ENCODE results near the gene ILKAP.
A peak's percentile ranks its signal among the peaks of the same experiment; 100 is the strongest.

Gene ILKAP

DNA sequence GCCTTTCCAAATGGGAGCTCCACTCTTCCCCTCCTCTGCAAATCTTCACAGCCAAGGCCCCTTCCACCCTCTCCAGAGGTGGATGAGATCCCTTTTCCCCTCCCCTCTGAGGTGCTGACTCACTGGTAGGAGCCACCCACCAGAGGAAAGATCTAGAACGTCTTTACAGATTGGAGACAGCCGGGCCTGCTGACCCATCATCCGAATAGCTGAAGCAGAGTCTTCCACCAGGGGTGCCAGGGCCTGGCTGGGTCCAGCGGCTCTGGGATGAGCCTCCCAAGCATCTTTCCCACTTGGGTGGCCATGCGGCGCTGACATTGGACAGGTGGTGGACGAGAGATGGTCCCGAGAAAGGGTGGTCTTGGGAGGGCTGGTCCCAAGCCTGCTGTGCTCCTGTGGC, 35.7 kb downstream of the ILKAP start:
- in situ Hi-C loops (cut with HindIII; ENCODE audit: low sequenced_read_pairs): no loop called here
- TF ChIP-seq, protein P1, sequence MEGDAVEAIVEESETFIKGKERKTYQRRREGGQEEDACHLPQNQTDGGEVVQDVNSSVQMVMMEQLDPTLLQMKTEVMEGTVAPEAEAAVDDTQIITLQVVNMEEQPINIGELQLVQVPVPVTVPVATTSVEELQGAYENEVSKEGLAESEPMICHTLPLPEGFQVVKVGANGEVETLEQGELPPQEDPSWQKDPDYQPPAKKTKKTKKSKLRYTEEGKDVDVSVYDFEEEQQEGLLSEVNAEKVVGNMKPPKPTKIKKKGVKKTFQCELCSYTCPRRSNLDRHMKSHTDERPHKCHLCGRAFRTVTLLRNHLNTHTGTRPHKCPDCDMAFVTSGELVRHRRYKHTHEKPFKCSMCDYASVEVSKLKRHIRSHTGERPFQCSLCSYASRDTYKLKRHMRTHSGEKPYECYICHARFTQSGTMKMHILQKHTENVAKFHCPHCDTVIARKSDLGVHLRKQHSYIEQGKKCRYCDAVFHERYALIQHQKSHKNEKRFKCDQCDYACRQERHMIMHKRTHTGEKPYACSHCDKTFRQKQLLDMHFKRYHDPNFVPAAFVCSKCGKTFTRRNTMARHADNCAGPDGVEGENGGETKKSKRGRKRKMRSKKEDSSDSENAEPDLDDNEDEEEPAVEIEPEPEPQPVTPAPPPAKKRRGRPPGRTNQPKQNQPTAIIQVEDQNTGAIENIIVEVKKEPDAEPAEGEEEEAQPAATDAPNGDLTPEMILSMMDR (IDR thresholded peaks at IDR 0.05; ENCODE audit: low read depth, low read length, missing control alignments): no peak
- no peak overlapping the region for H3K4me3 ChIP-seq (ENCODE audit: low read depth, low read length)
- no peak for DNase-seq (ENCODE audit: low read depth)

DNA sequence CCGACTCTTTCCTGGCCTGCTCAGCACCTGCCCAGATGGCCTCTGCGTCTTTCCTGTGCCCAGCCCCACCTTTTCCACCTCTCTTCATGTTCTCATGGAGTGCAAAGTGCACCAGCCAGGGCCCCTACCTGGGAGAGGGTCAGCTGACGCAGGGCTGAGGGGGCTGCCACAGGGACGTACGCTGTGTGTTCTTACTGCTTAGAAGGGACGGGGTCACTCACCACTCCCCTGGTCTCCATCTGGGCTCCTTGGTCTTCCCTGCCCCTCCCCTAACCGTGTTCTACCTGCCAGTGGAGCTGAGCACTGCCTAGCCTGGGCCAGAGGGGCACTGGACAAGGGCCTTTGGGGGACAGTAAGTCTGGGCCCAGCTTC, 36.2 kb downstream of the ILKAP start:
- TF ChIP-seq, protein P1 (IDR thresholded peaks at IDR 0.05; ENCODE audit: low read depth, low read length, missing control alignments): no peak
- in situ Hi-C loops (cut with HindIII; ENCODE audit: low sequenced_read_pairs): no loop called here

DNA sequence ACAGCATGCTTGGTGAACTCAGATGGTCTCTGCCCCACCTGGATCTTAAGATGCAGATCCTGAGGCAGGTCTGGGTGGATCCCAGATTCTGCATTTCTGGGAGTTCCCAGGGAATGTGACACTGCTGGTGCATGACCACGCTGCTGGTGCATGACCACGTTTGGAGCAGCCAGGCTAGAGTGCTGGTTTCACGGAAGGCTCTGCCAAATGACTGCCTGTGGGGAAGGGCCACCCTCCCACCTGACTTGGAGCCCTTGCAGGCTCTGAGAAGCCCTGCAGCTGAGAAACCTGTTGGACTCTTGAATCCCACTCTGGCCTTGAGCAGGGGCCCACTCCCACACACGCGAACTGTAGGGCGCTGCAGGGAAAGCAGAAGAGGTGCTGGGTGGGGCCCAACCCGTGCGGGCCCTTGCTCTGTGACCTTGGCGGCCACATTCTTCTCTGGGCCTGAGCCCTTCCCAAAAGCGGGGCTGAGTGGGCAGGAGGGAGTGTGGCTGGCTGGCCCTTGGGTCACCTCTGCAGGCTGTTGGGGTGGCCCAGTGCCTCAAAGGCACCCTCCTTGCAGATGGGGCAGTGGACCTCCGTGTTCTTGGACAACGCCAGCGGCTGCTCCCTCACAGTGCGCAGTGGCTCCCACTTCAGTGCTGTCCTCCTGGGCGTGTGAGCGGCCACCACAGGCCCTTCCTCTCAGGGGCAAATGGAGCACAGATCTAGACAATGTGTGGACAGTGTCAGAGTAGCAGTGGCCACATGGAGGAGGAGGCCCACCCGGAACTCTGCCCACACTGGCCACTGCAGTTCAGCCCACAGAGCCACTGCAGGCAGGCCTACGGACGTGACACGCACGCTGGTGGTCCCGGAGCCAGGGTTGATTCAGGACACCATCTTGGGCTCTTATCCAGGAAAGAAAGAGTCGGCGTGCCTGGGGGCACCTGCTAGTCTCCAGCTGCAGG, 36.8 kb downstream of the ILKAP start:
- in situ Hi-C loops (cut with HindIII; ENCODE audit: low sequenced_read_pairs): no loop called here
- DNase-seq (ENCODE audit: low read depth): no peak

More for the DNA sequence above, 36.2 kb downstream of the ILKAP start:
- no peak overlapping the region for H3K4me3 ChIP-seq (ENCODE audit: low read depth, low read length)
- DNase-seq (ENCODE audit: low read depth): no peak

DNA sequence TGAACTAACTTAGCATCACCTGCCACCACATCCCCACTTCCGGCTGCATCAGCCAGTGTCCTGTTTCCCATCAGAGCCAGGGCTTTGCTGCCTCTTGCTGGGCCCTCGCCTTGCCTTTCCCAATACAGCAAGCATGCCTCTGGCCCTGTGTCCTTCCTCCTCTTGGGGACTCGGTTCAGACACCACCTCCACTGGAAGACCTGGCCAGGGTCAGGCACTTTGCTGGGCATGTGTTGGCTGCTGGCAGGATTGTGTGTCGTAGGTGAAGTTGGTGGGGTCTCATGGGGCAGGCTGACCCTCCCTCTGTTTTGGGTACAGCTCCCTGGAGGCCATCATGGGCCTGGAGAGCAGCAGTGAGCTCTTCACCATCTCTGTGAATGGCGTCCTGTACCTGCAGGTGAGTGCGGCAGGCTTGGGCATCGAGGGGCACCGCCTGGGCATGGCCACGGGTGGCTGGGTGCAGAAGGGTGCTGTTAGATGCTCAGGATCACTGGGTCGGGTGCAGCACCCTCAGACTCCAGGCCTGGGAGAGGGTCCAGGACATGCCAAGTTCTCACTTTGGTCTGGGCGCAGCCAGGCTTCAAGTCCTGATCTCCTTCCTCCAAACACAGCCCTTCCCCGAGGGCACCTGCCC, 38.1 kb downstream of the ILKAP start:
- no peak overlapping the region for H3K4me3 ChIP-seq (ENCODE audit: low read depth, low read length)
- DNase-seq (ENCODE audit: low read depth): no peak
- in situ Hi-C loops (cut with HindIII; ENCODE audit: low sequenced_read_pairs): no loop called here
- TF ChIP-seq, protein P1 (IDR thresholded peaks at IDR 0.05; ENCODE audit: low read depth, low read length, missing control alignments): no peak

More for the DNA sequence above, 36.8 kb downstream of the ILKAP start:
- TF ChIP-seq, protein P1 (IDR thresholded peaks at IDR 0.05; ENCODE audit: low read depth, low read length, missing control alignments): no peak
- no peak overlapping the region for H3K4me3 ChIP-seq (ENCODE audit: low read depth, low read length)

DNA sequence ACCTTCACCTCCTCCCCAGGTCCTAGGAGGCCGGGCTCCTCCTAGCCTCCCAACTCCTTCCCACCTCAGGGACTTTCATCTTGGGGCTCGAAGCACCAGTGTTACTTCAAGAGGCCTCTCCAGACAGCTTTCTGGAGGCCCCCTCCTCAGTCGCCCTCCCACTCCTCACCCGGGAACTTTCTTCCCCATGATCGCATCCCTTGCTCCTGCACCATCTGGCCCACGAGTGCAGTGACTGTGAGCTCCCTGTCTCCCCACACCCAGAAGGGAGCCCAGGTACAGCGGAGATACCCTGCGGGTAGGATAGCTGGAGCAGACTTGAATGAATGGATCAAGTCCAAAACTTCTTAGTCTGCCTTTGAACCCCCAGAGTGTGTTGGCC, 38.6 kb downstream of the ILKAP start:
- DNase-seq (ENCODE audit: low read depth): no peak
- in situ Hi-C loops (cut with HindIII; ENCODE audit: low sequenced_read_pairs): no loop called here
- no peak overlapping the region for H3K4me3 ChIP-seq (ENCODE audit: low read depth, low read length)
- TF ChIP-seq, protein P1 (IDR thresholded peaks at IDR 0.05; ENCODE audit: low read depth, low read length, missing control alignments): no peak

DNA sequence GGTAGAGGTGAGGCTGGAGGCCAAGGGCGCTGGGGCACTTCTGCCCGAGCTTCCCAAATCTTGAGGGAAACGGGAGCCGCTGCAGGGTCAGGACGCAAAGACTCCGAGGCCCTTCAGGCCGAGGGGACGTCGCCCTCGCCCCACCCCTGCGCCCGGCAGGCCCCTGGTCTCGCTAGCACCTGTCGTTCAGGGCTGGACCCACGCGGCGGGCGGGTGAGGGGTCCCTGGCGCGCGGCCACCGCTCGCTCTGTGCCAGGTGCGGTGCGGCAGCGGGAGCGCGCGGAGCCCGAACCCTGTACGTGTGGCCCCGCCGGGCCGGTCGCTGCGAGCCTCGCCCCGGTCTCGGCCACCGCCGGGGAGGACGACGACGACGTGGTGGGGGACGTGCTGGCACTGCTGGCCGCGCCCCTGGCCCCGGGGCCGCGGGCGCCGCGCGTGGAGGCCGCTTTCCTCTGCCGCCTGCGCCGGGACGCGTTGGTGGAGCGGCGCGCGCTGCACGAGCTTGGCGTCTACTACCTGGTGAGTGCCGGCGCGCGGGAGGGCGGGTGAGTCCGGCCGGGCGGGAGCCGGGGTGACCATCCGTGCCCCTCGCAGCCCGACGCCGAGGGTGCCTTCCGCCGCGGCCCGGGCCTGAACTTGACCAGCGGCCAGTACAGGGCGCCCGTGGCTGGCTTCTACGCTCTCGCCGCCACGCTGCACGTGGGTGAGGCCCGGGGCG, 39.9 kb downstream of the ILKAP start:
- in situ Hi-C loops (cut with HindIII; ENCODE audit: low sequenced_read_pairs): no loop called here
- no peak for DNase-seq (ENCODE audit: low read depth)
- TF ChIP-seq, protein P1 (IDR thresholded peaks at IDR 0.05; ENCODE audit: low read depth, low read length, missing control alignments): no peak
- peak overlapping the region; percentile 23 for H3K4me3 ChIP-seq (ENCODE audit: low read depth, low read length)
